ENCODE data around the gene PER2. TPM values are rescaled to one million over a fixed set of nuclear protein-coding genes. Genes with fewer than 3 reads are reported as not detected.

Gene PER2
- polyA plus RNA-seq, 2 of the 4 experiments (the other 2 are of a cell fraction): 3.4 to 8.5 TPM

DNA sequence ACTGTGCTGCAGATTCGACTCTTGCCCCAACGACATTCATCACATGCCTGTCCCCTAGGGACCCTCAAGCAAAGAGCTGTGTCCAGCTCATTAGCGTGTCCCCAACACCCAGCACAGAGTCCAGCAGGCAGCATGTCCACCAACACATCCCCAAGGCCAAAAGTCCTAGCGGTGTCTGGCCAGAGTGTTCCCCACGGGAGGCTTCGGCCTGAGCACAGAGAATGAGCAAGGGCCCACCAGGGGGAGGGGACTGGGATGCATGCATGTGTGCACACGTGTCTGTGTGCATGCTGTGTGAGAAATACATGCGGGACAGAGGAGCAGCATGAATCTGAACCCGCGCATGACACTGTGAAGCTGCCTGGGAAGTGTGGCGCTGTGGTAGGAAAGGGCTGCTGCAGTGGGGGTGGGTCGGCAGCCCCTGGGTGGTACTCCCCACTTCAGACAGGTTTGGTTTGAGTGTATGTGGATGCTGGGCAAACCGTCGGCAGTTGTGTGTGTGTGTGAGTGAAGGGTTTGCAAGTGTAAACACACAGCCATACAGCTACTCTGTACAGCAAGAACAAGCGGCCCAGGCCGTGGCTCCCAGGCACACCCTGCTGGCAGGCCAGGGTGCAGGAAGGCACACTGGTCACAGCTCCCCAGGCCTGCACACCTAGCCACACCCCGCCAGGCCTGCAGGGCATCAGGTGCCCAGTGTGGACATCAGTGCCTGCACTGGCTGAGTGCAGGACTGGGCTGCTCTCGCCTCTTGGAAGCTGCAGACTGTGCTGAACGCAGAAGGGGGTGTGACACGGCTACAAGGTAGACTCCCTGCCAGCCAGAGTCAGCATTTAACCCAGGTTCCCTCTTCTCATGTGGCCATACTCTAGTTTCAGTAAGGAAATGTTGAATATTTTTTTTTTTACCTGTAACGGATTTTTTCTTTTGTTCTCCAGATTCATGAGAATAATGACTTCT is 29.1 kb downstream of the PER2 start:
- peak; percentile 41 to 49 for ATAC-seq

DNA sequence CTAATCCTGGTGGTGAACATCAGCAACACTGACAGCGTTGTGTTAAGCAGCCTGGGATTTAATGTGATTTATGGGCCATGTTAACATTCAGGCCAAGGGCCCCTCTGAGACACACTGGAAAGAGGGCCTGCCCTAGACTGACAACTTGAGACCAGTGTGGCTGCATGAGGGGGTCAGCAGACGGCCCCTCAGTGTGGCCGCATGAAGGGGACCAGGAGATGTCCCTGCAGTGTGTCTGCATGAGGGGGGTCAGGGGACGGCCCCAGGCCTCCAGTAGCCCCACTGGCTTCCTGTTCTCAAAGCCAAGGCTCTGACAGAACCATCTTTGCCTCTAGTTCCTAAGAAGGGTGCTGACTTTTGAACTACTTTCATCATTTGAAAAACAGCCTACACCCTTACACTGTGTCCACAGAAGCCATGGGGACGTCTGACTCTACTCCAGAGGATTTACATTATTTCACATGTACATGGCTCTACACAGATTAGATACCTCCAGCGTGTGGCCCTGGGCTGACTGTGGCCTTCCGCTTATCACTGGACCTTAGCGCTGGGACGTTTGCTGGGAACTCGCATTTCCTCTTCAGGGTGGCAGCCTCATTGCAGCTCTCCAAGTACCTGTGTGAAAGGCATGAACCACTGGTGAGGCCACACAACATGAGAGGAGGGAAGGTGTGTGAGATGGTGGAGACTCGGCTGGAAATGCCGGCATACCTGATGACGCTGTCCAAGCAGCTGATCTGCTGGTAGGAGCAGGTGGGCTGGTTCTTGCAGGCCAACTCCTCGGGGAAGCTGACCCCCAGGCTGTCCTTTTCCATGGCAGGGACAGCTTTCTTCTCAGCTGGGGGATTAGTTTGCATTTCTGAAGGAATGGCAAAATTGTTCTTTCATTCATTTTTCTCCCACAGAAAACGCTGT is 30.4 kb downstream of the PER2 start:
- POLR2A ChIA-PET: no interaction called here
- ATAC-seq (no peak; a peak in 1 of 6 replicates), FAIRE-seq (no peak), DNase-seq (ENCODE audit: low read depth in 1 of 2, low spot score in 1 of 2) (no peak)
- Histone ChIP-seq H3K4me1 (peaks cover 10% of the 10 kb centered on the region; the same call in 2 of the 3 replicates), H3K4me2 (no peak overlapping the region), H3K9me3 (no peaks in the 10 kb centered on the region), H3K27ac (no peak overlapping the region), H3K4me3 (no peak overlapping the region)
- TF ChIP-seq HOXA7 (CRISPR knock-in tag; IDR thresholded peaks at IDR 0.05) (no peak), EP300 (IDR thresholded peaks at IDR 0.05) (no peak), HOXB13 (CRISPR knock-in tag; IDR thresholded peaks at IDR 0.05; ENCODE audit: low read depth) (no peak), POLR2AphosphoS2 (conservative IDR thresholded peaks at IDR 0.05; ENCODE audit: low read length) (no peak), ZNF302 (CRISPR knock-in tag; IDR thresholded peaks at IDR 0.05) (no peak), MYC (IDR thresholded peaks at IDR 0.05; ENCODE audit: borderline replicate concordance, low read length) (no peak), NPAS2 (CRISPR knock-in tag; IDR thresholded peaks at IDR 0.05; ENCODE audit: borderline replicate concordance) (no peak), CBX2 (IDR thresholded peaks at IDR 0.05; ENCODE audit: borderline replicate concordance, low read depth) (no peak), PHF8 (IDR thresholded peaks at IDR 0.05; ENCODE audit: borderline replicate concordance, low read depth) (no peak), CBX8 (IDR thresholded peaks at IDR 0.05) (no peak), EHF (CRISPR knock-in tag; IDR thresholded peaks at IDR 0.05) (no peak), TP53 (CRISPR knock-in tag; IDR thresholded peaks at IDR 0.05) (no peak), SMC3 (IDR thresholded peaks at IDR 0.05) (no peak), CHD4 (IDR thresholded peaks at IDR 0.05; ENCODE audit: borderline replicate concordance) (no peak), RAD21 (conservative IDR thresholded peaks at IDR 0.05 in 1 of 2, IDR thresholded peaks at IDR 0.05 in 1 of 2) (no peak)
- TF ChIP-seq, protein P1, sequence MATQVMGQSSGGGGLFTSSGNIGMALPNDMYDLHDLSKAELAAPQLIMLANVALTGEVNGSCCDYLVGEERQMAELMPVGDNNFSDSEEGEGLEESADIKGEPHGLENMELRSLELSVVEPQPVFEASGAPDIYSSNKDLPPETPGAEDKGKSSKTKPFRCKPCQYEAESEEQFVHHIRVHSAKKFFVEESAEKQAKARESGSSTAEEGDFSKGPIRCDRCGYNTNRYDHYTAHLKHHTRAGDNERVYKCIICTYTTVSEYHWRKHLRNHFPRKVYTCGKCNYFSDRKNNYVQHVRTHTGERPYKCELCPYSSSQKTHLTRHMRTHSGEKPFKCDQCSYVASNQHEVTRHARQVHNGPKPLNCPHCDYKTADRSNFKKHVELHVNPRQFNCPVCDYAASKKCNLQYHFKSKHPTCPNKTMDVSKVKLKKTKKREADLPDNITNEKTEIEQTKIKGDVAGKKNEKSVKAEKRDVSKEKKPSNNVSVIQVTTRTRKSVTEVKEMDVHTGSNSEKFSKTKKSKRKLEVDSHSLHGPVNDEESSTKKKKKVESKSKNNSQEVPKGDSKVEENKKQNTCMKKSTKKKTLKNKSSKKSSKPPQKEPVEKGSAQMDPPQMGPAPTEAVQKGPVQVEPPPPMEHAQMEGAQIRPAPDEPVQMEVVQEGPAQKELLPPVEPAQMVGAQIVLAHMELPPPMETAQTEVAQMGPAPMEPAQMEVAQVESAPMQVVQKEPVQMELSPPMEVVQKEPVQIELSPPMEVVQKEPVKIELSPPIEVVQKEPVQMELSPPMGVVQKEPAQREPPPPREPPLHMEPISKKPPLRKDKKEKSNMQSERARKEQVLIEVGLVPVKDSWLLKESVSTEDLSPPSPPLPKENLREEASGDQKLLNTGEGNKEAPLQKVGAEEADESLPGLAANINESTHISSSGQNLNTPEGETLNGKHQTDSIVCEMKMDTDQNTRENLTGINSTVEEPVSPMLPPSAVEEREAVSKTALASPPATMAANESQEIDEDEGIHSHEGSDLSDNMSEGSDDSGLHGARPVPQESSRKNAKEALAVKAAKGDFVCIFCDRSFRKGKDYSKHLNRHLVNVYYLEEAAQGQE (IDR thresholded peaks at IDR 0.05): no peak
- CTCF ChIA-PET: interaction anchor here (0.7 to 14.1 kb wide), 19 partner anchors 7 to 400 kb away, joined by 3 to 351 read pairs (median 5); partner anchors contain the start of genes HES6 and PER2
- WGBS (ENCODE audit: missing lambda C conversion rate): 85% methylated on average over 15 of the region's 15 CpGs

More for the DNA sequence above, 29.1 kb downstream of the PER2 start:
- no peak for FAIRE-seq
- Histone ChIP-seq H3K4me2 (no peak overlapping the region), H3K9me3 (no peaks in the 10 kb centered on the region), H3K4me1 (peaks cover 19% of the 10 kb centered on the region), H3K4me3 (no peak overlapping the region), H3K27ac (no peak overlapping the region)
- DNase-seq (ENCODE audit: low read depth in 1 of 2, low spot score in 1 of 2): peak in 1 of 2 experiments; percentile 42
- ChIA-PET CTCF (interaction anchor here (0.7 to 14.1 kb wide), 13 partner anchors 9 to 500 kb away, joined by 3 to 351 read pairs (median 5); partner anchors contain the start of gene PER2), POLR2A (interaction anchor here (0.7 kb wide), 1 partner anchor 56 kb away, joined by 3 read pairs; the partner anchor contains the start of gene ILKAP)
- 83% methylated on average over 19 of the region's 21 CpGs for WGBS (ENCODE audit: missing lambda C conversion rate)
- TF ChIP-seq MYC (IDR thresholded peaks at IDR 0.05; ENCODE audit: borderline replicate concordance, low read length) (no peak), EHMT2 (IDR thresholded peaks at IDR 0.05; ENCODE audit: low read depth) (no peak), EP300 (IDR thresholded peaks at IDR 0.05) (no peak), CHD4 (IDR thresholded peaks at IDR 0.05; ENCODE audit: borderline replicate concordance) (no peak), CBX2 (IDR thresholded peaks at IDR 0.05; ENCODE audit: borderline replicate concordance, low read depth) (no peak), SMC3 (IDR thresholded peaks at IDR 0.05) (no peak), NPAS2 (CRISPR knock-in tag; IDR thresholded peaks at IDR 0.05; ENCODE audit: borderline replicate concordance) (no peak), RAD21 (conservative IDR thresholded peaks at IDR 0.05 in 1 of 2, IDR thresholded peaks at IDR 0.05 in 1 of 2) (no peak), RNF2 (IDR thresholded peaks at IDR 0.05; ENCODE audit: borderline replicate concordance, low read depth) (no peak)
- TF ChIP-seq, protein P2, sequence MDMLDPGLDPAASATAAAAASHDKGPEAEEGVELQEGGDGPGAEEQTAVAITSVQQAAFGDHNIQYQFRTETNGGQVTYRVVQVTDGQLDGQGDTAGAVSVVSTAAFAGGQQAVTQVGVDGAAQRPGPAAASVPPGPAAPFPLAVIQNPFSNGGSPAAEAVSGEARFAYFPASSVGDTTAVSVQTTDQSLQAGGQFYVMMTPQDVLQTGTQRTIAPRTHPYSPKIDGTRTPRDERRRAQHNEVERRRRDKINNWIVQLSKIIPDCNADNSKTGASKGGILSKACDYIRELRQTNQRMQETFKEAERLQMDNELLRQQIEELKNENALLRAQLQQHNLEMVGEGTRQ (IDR thresholded peaks at IDR 0.05): no peak
- TF ChIP-seq, protein P3, sequence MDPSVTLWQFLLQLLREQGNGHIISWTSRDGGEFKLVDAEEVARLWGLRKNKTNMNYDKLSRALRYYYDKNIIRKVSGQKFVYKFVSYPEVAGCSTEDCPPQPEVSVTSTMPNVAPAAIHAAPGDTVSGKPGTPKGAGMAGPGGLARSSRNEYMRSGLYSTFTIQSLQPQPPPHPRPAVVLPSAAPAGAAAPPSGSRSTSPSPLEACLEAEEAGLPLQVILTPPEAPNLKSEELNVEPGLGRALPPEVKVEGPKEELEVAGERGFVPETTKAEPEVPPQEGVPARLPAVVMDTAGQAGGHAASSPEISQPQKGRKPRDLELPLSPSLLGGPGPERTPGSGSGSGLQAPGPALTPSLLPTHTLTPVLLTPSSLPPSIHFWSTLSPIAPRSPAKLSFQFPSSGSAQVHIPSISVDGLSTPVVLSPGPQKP (IDR thresholded peaks at IDR 0.05; ENCODE audit: low read depth, low read length): no peak
- TF ChIP-seq, protein P4, sequence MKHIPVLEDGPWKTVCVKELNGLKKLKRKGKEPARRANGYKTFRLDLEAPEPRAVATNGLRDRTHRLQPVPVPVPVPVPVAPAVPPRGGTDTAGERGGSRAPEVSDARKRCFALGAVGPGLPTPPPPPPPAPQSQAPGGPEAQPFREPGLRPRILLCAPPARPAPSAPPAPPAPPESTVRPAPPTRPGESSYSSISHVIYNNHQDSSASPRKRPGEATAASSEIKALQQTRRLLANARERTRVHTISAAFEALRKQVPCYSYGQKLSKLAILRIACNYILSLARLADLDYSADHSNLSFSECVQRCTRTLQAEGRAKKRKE (CRISPR knock-in tag; IDR thresholded peaks at IDR 0.05; ENCODE audit: low read depth): no peak
- TF ChIP-seq, protein P5, sequence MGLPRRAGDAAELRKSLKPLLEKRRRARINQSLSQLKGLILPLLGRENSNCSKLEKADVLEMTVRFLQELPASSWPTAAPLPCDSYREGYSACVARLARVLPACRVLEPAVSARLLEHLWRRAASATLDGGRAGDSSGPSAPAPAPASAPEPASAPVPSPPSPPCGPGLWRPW (IDR thresholded peaks at IDR 0.05): no peak

Measured in A549 (cell line).